GM18505 (cell line): ENCODE data around the gene STAB2.

ENCODE experiments used
- ATAC-seq: cut with Tn5 transposase; IDR thresholded peaks from one replicate; pipeline ENCODE4 v1.9.1; 2021; ENCODE audit not compliant: unreplicated experiment
- POLR2A ChIP-seq: IDR thresholded peaks from 4 replicates; pipeline ENCODE4 v1.6.1; 2011; ENCODE audit warnings: borderline replicate concordance; ENCODE audit not compliant: insufficient read depth, insufficient read length; ENCODE audit errors: extremely low read depth

Gene STAB2

GRCh38 chr12:103710544-103710943 is 123.5 kb downstream of the STAB2 start:
- TF ChIP-seq POLR2A, result no peak
- ATAC-seq, result no peak

- TF ChIP-seq POLR2A, result no peak
- no peak for ATAC-seq
Measured at GRCh38 chr12:103712216-103712615, 125.1 kb downstream of the STAB2 start.

GRCh38 chr12:103715494-103715893 is 128.4 kb downstream of the STAB2 start:
- no peak for ATAC-seq
- no peak for TF ChIP-seq POLR2A

GRCh38 chr12:103716517-103717196 is 129.6 kb downstream of the STAB2 start:
- no peak for ATAC-seq

GRCh38 chr12:103725398-103725797 is 138.3 kb downstream of the STAB2 start:
- no peak for TF ChIP-seq POLR2A

More at GRCh38 chr12:103716517-103717196, 129.6 kb downstream of the STAB2 start:
- no peak for TF ChIP-seq POLR2A

GRCh38 chr12:103727638-103728037 is 140.6 kb downstream of the STAB2 start:
- ATAC-seq, result no peak
- no peak for TF ChIP-seq POLR2A

More at GRCh38 chr12:103725398-103725797, 138.3 kb downstream of the STAB2 start:
- no peak for ATAC-seq

GRCh38 chr12:103728323-103728722 is 141.2 kb downstream of the STAB2 start:
- no peak for TF ChIP-seq POLR2A
- ATAC-seq, result no peak

- TF ChIP-seq POLR2A, result no peak
Measured at GRCh38 chr12:103729499-103729898, 142.4 kb downstream of the STAB2 start.

GRCh38 chr12:103731539-103731938 is 144.5 kb downstream of the STAB2 start:
- TF ChIP-seq POLR2A, result no peak
- no peak for ATAC-seq

More at GRCh38 chr12:103729499-103729898, 142.4 kb downstream of the STAB2 start:
- no peak for ATAC-seq

- no peak for TF ChIP-seq POLR2A
- no peak for ATAC-seq
Measured at GRCh38 chr12:103734863-103735262, 147.8 kb downstream of the STAB2 start.

GRCh38 chr12:103735291-103735690 is 148.2 kb downstream of the STAB2 start:
- ATAC-seq, result no peak
- no peak for TF ChIP-seq POLR2A

- ATAC-seq, result no peak
- no peak for TF ChIP-seq POLR2A
Measured at GRCh38 chr12:103736572-103736971, 149.5 kb downstream of the STAB2 start.

GRCh38 chr12:103737881-103738280 is 150.8 kb downstream of the STAB2 start:
- no peak for TF ChIP-seq POLR2A
- ATAC-seq, result no peak

- no peak for TF ChIP-seq POLR2A
- ATAC-seq, result no peak
Measured at GRCh38 chr12:103742349-103742932, 155.4 kb downstream of the STAB2 start.
